GM12878 (cell line): ENCODE data around the gene ACSM5.

Experiments
- CEBPB ChIP-seq, 2 experiments: fragments of 150-350 bp in 1 of 2; IDR thresholded peaks; 2 replicates each; pipeline ENCODE4 v1.6.1; 2012 to 2014; ENCODE audit warnings: low read depth in 2 of 2, low read length in 2 of 2, borderline replicate concordance in 1 of 2, inconsistent platforms in 1 of 2
- CTCF ChIP-seq, 3 experiments: IDR thresholded peaks in 2 of 3; conservative IDR thresholded peaks in 1 of 3; 2 replicates each; pipeline ENCODE4 v1.5.1; 2011; ENCODE audit warnings: low read depth in 3 of 3, low read length in 3 of 3, mild to moderate bottlenecking in 3 of 3, control low read depth in 2 of 3, moderate library complexity in 2 of 3, inconsistent platforms in 1 of 3, mixed read lengths in 1 of 3; ENCODE audit not compliant: control insufficient read depth in 2 of 3, insufficient read depth in 1 of 3; ENCODE audit errors: extremely low read depth in 1 of 3
- E4F1 ChIP-seq: fragments of 450-650 bp; IDR thresholded peaks from 2 replicates; pipeline ENCODE4 v1.6.1; 2018; ENCODE audit warnings: borderline replicate concordance, mild to moderate bottlenecking; ENCODE audit not compliant: partially characterized antibody
- ELK1 ChIP-seq: IDR thresholded peaks from 2 replicates; pipeline ENCODE4 v1.6.1; 2012; ENCODE audit warnings: low read depth, low read length, improper control_type of control experiment
- EZH2 ChIP-seq: IDR thresholded peaks from 2 replicates; pipeline ENCODE4 v1.6.1; 2012; ENCODE audit warnings: low read depth, mild to moderate bottlenecking, control low read depth, inconsistent platforms, low read length, borderline replicate concordance; ENCODE audit not compliant: control insufficient read depth
- JUNB ChIP-seq: IDR thresholded peaks from 2 replicates; pipeline ENCODE4 v1.6.1; 2016; ENCODE audit warnings: antibody characterized with exemption, mild to moderate bottlenecking
- MLLT1 ChIP-seq: fragments of 450-650 bp; IDR thresholded peaks from 2 replicates; pipeline ENCODE4 v1.6.1; 2016; ENCODE audit warnings: mild to moderate bottlenecking
- NBN ChIP-seq: fragments of 450-650 bp; IDR thresholded peaks from 2 replicates; pipeline ENCODE4 v1.6.1; 2016
- POLR2A ChIP-seq: IDR thresholded peaks from 2 replicates; pipeline ENCODE4 v1.6.1; 2011; ENCODE audit warnings: low read depth, mild to moderate bottlenecking, low read length
- POLR2AphosphoS5 ChIP-seq: IDR thresholded peaks from 2 replicates; pipeline ENCODE4 v1.6.1; 2011; ENCODE audit warnings: mild to moderate bottlenecking, low read length, inconsistent platforms
- RFX5 ChIP-seq: IDR thresholded peaks from 2 replicates; pipeline ENCODE4 v1.6.1; 2011; ENCODE audit warnings: low read depth, low read length, improper control_type of control experiment
- SMAD1 ChIP-seq: fragments of 450-650 bp; IDR thresholded peaks from 2 replicates; pipeline ENCODE4 v1.6.1; 2018; ENCODE audit warnings: mild to moderate bottlenecking, low read depth; ENCODE audit not compliant: partially characterized antibody
- SRF ChIP-seq, 2 experiments: IDR thresholded peaks; 2 replicates each; pipeline ENCODE4 v1.6.1; 2011; ENCODE audit warnings: low read depth in 2 of 2, low read length in 2 of 2, mild to moderate bottlenecking in 1 of 2, moderate library complexity in 1 of 2
- WRNIP1 ChIP-seq: IDR thresholded peaks from 2 replicates; pipeline ENCODE4 v1.6.1; 2011; ENCODE audit warnings: low read depth, low read length, improper control_type of control experiment, borderline replicate concordance

GRCh38 chr16:20411055-20411454 is 1.7 kb downstream of the ACSM5 start:
- TF ChIP-seq SMAD1 (no peak), EZH2 (no peak), SRF (IDR thresholded peaks at IDR 0.05; ENCODE audit: low read depth in 2 of 2, low read length in 2 of 2) (no peak), CTCF (IDR thresholded peaks at IDR 0.05 in 2 of 3, conservative IDR thresholded peaks at IDR 0.05 in 1 of 3; ENCODE audit: control insufficient read depth in 2 of 3, extremely low read depth in 1 of 3, insufficient read depth in 1 of 3, low read depth in 3 of 3, low read length in 3 of 3) (no peak), E4F1 (no peak), JUNB (no peak), RFX5 (no peak), NBN (no peak), CEBPB (IDR thresholded peaks at IDR 0.05; ENCODE audit: borderline replicate concordance in 1 of 2, low read depth in 2 of 2, low read length in 2 of 2) (no peak), MLLT1 (no peak), POLR2A (no peak), WRNIP1 (no peak), POLR2AphosphoS5 (no peak), ELK1 (no peak)
